ENCODE measurements around the gene CHN1. TPM values are rescaled to one million over a fixed set of nuclear protein-coding genes. Genes with fewer than 3 reads are reported as not detected.

Gene CHN1, protein sequence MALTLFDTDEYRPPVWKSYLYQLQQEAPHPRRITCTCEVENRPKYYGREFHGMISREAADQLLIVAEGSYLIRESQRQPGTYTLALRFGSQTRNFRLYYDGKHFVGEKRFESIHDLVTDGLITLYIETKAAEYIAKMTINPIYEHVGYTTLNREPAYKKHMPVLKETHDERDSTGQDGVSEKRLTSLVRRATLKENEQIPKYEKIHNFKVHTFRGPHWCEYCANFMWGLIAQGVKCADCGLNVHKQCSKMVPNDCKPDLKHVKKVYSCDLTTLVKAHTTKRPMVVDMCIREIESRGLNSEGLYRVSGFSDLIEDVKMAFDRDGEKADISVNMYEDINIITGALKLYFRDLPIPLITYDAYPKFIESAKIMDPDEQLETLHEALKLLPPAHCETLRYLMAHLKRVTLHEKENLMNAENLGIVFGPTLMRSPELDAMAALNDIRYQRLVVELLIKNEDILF
- total RNA-seq: under 1 TPM; 0.55 to 0.63 TPM

DNA sequence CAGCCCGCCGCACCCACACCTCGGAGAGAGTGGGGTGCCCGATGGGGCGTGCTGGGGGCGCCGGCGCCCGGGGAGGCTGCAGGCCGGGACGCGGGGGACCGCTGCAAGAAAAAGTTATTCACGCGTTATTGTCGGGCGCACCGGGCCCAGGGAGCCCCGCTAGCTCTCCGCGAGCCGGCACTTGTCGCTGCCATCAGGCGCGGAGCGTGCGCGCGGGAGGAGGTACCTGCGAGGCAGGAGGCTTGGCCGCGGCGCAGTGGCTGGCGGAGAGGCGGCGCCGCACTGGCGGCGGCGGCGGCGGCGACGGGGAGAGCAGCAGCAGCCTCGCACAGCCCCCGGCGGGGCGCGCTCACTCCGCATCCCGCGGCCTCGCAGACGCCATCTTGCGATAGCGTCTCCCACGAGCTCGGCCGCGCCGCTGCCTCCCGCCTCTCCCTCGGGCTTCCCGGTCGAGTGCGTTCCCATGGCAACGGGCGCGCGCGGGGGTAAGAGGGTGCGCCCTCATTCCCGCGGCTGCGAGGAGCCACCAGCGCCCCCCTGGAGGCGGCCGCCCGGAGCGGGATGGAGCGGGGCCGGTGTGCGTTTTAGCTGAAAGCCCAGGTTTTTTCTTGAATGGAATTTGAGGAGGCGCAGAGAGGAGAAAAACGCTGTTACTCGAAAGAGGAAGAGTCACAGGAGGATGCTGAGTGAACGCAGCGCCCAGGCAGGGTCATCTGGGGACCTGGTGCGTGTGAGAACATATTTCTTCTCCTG lies at the start of gene CHN1:
Gene CHN1, minus strand, starts transcription at position 402 of the 753 bp plus-strand sequence. CDS start 469 bp downstream, outside the sequence.

DNA sequence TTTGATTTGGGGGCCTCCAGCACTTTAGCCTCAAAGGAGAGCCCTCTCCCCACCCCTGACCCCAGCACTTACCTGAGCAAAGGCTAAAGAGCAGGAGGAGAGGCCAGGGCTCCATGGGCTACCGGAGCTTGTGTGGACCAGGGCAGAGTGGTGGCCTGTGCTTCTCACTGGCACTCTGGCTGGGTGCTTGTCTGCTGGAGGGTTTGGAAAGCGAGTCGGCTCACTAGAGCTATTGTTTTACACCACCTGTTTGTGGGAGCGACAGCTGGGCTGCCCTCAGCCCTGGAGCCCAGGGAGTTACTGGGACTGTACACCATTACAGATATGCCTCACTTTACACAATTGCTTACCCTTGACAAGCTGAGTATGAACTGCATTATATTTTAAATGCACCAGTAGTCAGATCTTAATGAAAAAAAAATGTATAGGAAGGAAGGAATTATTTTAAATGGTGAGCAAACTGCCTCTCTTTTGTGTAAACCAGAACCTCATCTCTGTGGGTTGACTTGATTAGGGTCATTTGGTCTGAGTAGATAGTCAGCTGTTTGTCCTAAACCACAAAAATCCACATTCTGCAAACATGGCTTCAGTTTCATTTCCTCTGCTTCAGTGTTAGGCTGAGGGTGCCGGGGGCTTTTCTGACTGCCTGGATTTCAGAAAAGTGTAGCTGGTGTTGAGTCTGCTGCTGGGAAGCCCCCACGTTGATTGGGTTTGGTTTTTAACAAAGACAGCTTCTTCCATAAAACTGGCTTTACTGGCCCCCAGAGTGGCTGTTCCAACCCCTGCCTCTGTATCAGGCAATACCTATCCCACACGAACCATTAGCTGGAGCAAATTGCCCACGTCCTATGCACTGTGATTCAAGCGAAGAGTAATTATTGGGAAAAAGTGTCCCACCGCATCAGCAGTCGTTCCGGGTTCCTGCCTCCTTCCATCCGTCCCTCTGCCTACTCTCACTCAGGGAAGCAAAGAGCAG lies 240.6 kb downstream of the CHN1 start, which contains the start of gene CHRNA1:
Gene CHRNA1, minus strand, starts transcription at position 193 of the 976 bp plus-strand sequence. Its CDS starts 78 bp downstream, at position 115.

Other genes with a start within 250 kb of the CHN1 start
- gene CHRNA1, start 240.9 kb downstream of the CHN1 start, total RNA-seq: not detected
- gene ATF2, start 162.8 kb upstream of the CHN1 start, total RNA-seq: 10 to 100 TPM; 55.0 to 57.5 TPM
- 100 to 1,000 TPM; 181 to 194 TPM for gene ATP5MC3, start 176.3 kb upstream of the CHN1 start, total RNA-seq

Measured in activated naive CD4-positive, alpha-beta T cell treated with anti-CD3 and anti-CD28 coated beads, Interleukin-2, amount 10 ng/mL, durations not matched to agents 5 hours and 36 hours (primary cell).